AG04449 (cell line): ENCODE results near the gene DNAH7.

Experiments
- CTCF ChIA-PET: fragments of 350-600 bp; formaldehyde crosslinking; extraction: SDS; loops from one replicate; lab custom pipeline; 2021; ENCODE audit warnings: antibody characterized with exemption; lab: Yijun Ruan, JAX
- POLR2A ChIA-PET: fragments of 400-600, 350-600 bp; formaldehyde crosslinking; extraction: SDS; loops from one replicate; lab custom pipeline; 2020; ENCODE audit warnings: antibody characterized with exemption, inconsistent platforms; lab: Yijun Ruan, JAX
- DNase-seq: peaks from one replicate; pipeline ENCODE4 v3.0.0-alpha.2; 2010; ENCODE audit warnings: low read depth, low spot score
- H3K4me3 ChIP-seq: 2 replicates; pipeline ENCODE4 v1.5.1; 2011; ENCODE audit warnings: low read depth, mild to moderate bottlenecking, control low read depth, low read length
- TF ChIP-seq, protein P1 (sequence below): IDR thresholded peaks from one replicate; pipeline ENCODE4 v1.5.1; 2011; ENCODE audit warnings: mild to moderate bottlenecking, moderate library complexity, low read length, control low read depth, inconsistent platforms; ENCODE audit not compliant: insufficient read depth; ENCODE audit errors: missing control alignments

Gene DNAH7

DNA sequence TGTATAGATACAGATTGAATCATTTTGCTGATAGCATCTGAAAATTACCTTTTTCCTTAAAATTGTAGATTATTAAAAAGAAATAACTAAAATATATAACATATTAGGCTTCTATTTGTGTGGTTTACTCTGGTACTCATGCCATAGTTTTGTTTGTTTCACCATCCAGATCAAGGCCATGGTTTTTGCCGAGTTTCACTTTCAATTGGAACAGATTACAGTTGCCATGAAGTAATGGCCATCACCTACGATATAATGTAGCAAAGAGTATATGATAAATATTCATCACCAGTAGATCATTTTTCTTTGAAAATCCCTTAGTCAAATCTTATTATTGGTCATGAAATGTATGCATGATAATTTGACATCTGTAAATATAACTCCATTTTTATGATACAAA is 11.9 kb upstream of the DNAH7 start:
- DNase-seq = no peak
- TF ChIP-seq, protein P1, sequence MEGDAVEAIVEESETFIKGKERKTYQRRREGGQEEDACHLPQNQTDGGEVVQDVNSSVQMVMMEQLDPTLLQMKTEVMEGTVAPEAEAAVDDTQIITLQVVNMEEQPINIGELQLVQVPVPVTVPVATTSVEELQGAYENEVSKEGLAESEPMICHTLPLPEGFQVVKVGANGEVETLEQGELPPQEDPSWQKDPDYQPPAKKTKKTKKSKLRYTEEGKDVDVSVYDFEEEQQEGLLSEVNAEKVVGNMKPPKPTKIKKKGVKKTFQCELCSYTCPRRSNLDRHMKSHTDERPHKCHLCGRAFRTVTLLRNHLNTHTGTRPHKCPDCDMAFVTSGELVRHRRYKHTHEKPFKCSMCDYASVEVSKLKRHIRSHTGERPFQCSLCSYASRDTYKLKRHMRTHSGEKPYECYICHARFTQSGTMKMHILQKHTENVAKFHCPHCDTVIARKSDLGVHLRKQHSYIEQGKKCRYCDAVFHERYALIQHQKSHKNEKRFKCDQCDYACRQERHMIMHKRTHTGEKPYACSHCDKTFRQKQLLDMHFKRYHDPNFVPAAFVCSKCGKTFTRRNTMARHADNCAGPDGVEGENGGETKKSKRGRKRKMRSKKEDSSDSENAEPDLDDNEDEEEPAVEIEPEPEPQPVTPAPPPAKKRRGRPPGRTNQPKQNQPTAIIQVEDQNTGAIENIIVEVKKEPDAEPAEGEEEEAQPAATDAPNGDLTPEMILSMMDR = no peak
- no peak overlapping the region for H3K4me3 ChIP-seq
- CTCF ChIA-PET = interaction anchor here (1.3 to 10.9 kb wide), 4 partner anchors 13 to 257 kb away, joined by 3 to 151 read pairs (median 66); partner anchors contain the start of gene DNAH7
- POLR2A ChIA-PET = no interaction called here

DNA sequence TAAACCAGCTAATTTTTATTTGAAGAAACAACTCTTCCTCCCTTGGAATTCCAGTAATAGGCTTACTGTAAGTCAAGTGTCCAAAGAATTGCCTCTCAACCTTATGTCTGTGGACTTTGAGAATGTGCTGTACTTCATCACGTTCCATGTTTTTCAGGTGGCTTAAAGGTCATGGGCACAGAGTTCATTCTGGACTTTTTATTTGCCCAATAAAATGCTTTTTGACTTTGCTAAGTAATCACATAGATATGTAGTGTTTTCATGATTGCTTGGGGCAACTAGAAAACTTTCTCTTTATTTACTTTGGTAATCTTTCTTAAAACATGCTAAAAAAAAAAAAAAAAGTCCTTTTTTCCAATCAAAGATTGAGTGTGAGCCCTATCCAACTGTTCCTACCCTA is 10.4 kb upstream of the DNAH7 start:
- TF ChIP-seq, protein P1 = no peak
- ChIA-PET CTCF (interaction anchor here (0.7 to 10.9 kb wide), 25 partner anchors 8 to 672 kb away, joined by 3 to 151 read pairs (median 6); partner anchors contain the start of gene DNAH7), POLR2A (interaction anchor here (1.3 kb wide), 1 partner anchor 215 kb away, joined by 5 read pairs; no protein-coding TSS in a partner anchor)
- no peak for DNase-seq
- H3K4me3 ChIP-seq = no peak overlapping the region

DNA sequence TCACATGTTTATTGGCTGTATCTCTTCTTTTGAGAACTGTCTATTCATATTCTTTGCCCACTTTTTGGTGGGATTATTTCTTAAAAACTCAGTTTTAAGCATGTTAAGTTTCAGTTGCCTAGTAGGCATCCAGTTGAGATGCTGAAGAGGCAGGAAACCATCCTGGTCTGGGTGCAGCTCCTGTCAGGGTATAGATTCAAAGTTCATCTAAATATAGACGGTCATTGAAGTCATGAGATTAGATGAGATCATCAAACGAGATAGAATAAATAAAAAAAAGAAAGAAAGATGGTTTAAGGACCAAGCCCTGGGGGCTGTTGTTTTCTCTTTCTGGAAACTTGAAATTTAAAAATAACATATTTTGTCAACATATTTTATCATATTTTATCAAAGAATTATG is 9.2 kb upstream of the DNAH7 start:
- TF ChIP-seq, protein P1 = no peak
- POLR2A ChIA-PET = interaction anchor here (0.6 to 1.3 kb wide), 4 partner anchors 89 to 851 kb away, joined by 3 to 5 read pairs (median 4); no protein-coding TSS in a partner anchor
- DNase-seq = no peak
- H3K4me3 ChIP-seq = no peak overlapping the region
- CTCF ChIA-PET = interaction anchor here (0.6 to 10.9 kb wide), 29 partner anchors 9 to 721 kb away, joined by 3 to 151 read pairs (median 5); partner anchors contain the start of genes DNAH7 and GTF3C3

DNA sequence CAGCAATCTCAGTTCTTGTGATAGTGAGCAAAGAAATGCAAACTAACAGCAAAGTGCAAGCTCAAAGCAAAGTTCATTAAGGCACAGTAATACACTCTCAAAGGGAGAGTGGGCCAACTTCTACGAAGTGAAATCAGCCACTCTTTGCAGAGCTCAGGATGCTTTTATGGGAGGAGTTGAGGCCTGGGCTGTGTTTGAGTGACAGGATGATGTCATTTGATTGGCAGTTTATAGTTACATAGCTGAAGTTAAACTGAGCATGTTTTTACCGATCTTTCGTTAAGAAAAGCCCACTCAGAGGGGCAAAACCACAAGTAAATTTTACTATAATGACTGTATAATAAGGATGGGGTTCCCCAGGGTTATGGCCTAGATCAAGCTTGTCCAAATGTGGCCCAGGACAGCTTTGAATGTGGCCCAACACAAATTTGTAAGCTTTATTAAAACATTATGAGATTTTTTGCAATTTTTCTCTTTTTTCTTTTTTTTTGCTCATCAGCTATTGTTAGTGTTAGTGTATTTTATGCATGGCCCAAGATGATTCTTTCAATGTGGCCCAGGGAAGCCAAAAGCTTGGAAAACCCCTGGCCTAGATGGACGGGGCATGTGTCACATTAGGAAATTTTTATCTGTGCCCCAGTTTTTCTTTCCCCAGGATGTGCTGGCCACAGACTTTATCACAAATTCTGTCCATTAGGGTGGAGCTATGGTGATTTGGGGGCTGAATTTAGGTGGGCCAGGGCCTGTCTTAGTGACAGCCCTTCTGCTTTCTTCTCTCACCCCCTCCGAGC is 8.3 kb upstream of the DNAH7 start:
- no peak for DNase-seq
- POLR2A ChIA-PET = interaction anchor here (0.6 kb wide), 3 partner anchors 36 to 852 kb away, joined by 3 to 5 read pairs (median 3); no protein-coding TSS in a partner anchor
- H3K4me3 ChIP-seq = no peak overlapping the region
- CTCF ChIA-PET = interaction anchor here (0.7 to 10.9 kb wide), 20 partner anchors 10 to 681 kb away, joined by 3 to 151 read pairs (median 6); partner anchors contain the start of gene DNAH7
- TF ChIP-seq, protein P1 = no peak

DNA sequence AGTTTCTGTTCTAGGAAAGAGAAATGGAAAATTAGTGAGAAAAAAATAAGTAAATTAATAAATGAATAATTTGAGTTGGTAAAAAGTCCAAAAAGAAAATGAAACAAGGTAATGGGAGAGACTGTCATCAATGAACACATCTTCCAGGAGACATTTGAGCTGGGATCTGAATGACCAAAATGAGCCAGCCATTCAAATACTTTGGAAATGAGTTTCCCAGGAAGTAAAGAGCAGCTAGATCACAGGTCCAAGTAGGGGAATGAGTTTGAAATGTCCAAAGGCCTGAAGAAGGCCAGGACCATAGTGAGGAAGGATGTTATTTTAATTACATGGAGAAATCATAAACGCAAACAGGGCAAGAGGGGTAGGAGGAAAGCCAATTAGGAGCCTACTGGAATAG is 6.6 kb upstream of the DNAH7 start:
- POLR2A ChIA-PET = no interaction called here
- CTCF ChIA-PET = interaction anchor here (1.0 to 10.9 kb wide), 5 partner anchors 8 to 408 kb away, joined by 3 to 151 read pairs (median 4); partner anchors contain the start of gene DNAH7
- TF ChIP-seq, protein P1 = no peak

DNA sequence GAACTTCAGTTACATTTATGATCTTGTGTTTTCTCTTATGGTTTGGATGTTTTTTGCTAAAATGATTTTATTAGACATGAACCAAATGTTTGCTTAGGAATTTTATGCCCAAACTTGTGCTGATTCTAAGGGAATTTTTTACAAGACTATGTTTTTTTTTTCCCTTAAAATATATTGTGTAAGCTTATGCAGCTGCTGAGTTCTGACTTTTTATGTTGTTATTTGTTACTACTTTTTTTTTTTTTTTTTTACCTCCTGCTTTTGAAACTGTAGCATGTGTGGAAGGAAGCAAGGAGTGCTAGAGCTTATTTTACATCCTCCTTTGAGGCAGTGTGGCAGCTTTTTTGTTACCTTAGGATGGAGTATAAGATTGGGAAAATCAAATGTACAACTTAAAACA is 6.0 kb upstream of the DNAH7 start:
- TF ChIP-seq, protein P1 = no peak
- DNase-seq = no peak
- POLR2A ChIA-PET = no interaction called here
- CTCF ChIA-PET = interaction anchor here (1.0 to 10.9 kb wide), 4 partner anchors 7 to 379 kb away, joined by 3 to 151 read pairs (median 30); partner anchors contain the start of gene DNAH7
- H3K4me3 ChIP-seq = no peak overlapping the region

More for the DNA sequence above, 6.6 kb upstream of the DNAH7 start:
- no peak overlapping the region for H3K4me3 ChIP-seq
- no peak for DNase-seq
